HepG2 (cell line): ENCODE data around the gene ABTB2. TPM values are rescaled to one million over a fixed set of nuclear protein-coding genes. Genes with fewer than 3 reads are reported as not detected.

Source experiments
- FOXK2 ChIP-seq: fragments of 450-650 bp; IDR thresholded peaks from 2 replicates; pipeline ENCODE4 v1.6.1; 2016
- GATAD2A ChIP-seq: IDR thresholded peaks from 2 replicates; pipeline ENCODE4 v1.6.1; 2016
- MYNN ChIP-seq: sonication (generic); formaldehyde crosslinking; IDR thresholded peaks from 2 replicates; pipeline ENCODE4 v1.4.0; 2020; ENCODE audit warnings: mild to moderate bottlenecking, low read depth, missing genetic modification reagents
- PAWR ChIP-seq: sonication (generic); formaldehyde crosslinking; IDR thresholded peaks from 2 replicates; pipeline ENCODE4 v1.4.0; 2020; ENCODE audit warnings: missing genetic modification reagents, mild to moderate bottlenecking, borderline replicate concordance
- PAX8 ChIP-seq: sonication (generic); formaldehyde crosslinking; IDR thresholded peaks from 2 replicates; pipeline ENCODE4 v1.8.0; 2022; ENCODE audit warnings: mild to moderate bottlenecking, missing genetic modification reagents, borderline replicate concordance
- POLR2AphosphoS5 ChIP-seq: IDR thresholded peaks from 2 replicates; pipeline ENCODE4 v1.6.1; 2012; ENCODE audit warnings: low read depth, low read length
- REL ChIP-seq: sonication (generic); formaldehyde crosslinking; conservative IDR thresholded peaks from 2 replicates; pipeline ENCODE4 v1.8.0; 2022; ENCODE audit warnings: mild to moderate bottlenecking, missing genetic modification reagents, moderate library complexity
- RFX1 ChIP-seq: fragments of 450-650 bp; IDR thresholded peaks from 2 replicates; pipeline ENCODE4 v1.6.1; 2017
- RXRA ChIP-seq: sonication (generic); formaldehyde crosslinking; IDR thresholded peaks from 2 replicates; pipeline ENCODE4 v1.5.1; 2020; ENCODE audit warnings: missing genetic modification reagents
- ZNF589 ChIP-seq: sonication (generic); formaldehyde crosslinking; conservative IDR thresholded peaks from 2 replicates; pipeline ENCODE4 v1.8.0; 2022; ENCODE audit warnings: mild to moderate bottlenecking, moderate library complexity, missing genetic modification reagents
- ZNF768 ChIP-seq: sonication (generic); formaldehyde crosslinking; IDR thresholded peaks from 2 replicates; pipeline ENCODE4 v1.4.0; 2020; ENCODE audit warnings: missing genetic modification reagents
- ZNF841 ChIP-seq: sonication (generic); formaldehyde crosslinking; IDR thresholded peaks from 2 replicates; pipeline ENCODE4 v1.8.1; 2023; ENCODE audit warnings: missing genetic modification reagents, borderline replicate concordance
- polyA plus RNA-seq, 8 experiments: library from polyadenylated mRNA; depleted of rRNA in 3 of 8; stranded (reverse) in 7 of 8; unstranded in 1 of 8; fragments of >200 nt; fragmentation: Illumina TruSeq in 4 of 8; extraction: Trizol in 4 of 8; gene quantifications; 2 replicates each; pipeline versions ENCODE4 v1.2.1 to v1.2.3, GENCODE V29; 2011 to 2016; ENCODE audit warnings: low read depth in 4 of 8, missing spikeins in 1 of 8, mixed read lengths in 1 of 8; ENCODE audit not compliant: insufficient read depth in 1 of 8
- total RNA-seq, 5 experiments: library from RNA; depleted of rRNA; stranded (reverse); fragments of >200 nt; fragmentation: Illumina TruSeq; extraction: Trizol; gene quantifications; 2 replicates each; pipeline ENCODE4 v1.2.3, GENCODE V29; 2016; ENCODE audit warnings: low read depth in 1 of 5
- TF ChIP-seq, protein P1 (sequence below): sonication (generic); formaldehyde crosslinking; IDR thresholded peaks from 2 replicates; pipeline ENCODE4 v1.8.1; 2023; ENCODE audit warnings: mild to moderate bottlenecking, missing genetic modification reagents
- TF ChIP-seq, protein P2 (sequence below): sonication (generic); formaldehyde crosslinking; IDR thresholded peaks from 2 replicates; pipeline ENCODE4 v1.5.1; 2020; ENCODE audit warnings: missing genetic modification reagents, mild to moderate bottlenecking, borderline replicate concordance
- TF ChIP-seq, protein P3 (sequence below): sonication (generic); formaldehyde crosslinking; IDR thresholded peaks from 2 replicates; pipeline ENCODE4 v1.4.0; 2020; ENCODE audit warnings: missing genetic modification reagents
- TF ChIP-seq, protein P4 (sequence below): sonication (generic); formaldehyde crosslinking; IDR thresholded peaks from 2 replicates; pipeline ENCODE4 v1.5.0; 2020; ENCODE audit warnings: mild to moderate bottlenecking, missing genetic modification reagents
- TF ChIP-seq, protein P5 (sequence below): sonication (generic); formaldehyde crosslinking; IDR thresholded peaks from 2 replicates; pipeline ENCODE4 v1.4.0; 2020; ENCODE audit warnings: missing genetic modification reagents

ABTB2 gene
- total and polyA plus RNA-seq, 2 of the 13 experiments (the other 11 are each of a cell fraction or from before 2014, with no cell fraction given) = 5.1 to 15.4 TPM

DNA sequence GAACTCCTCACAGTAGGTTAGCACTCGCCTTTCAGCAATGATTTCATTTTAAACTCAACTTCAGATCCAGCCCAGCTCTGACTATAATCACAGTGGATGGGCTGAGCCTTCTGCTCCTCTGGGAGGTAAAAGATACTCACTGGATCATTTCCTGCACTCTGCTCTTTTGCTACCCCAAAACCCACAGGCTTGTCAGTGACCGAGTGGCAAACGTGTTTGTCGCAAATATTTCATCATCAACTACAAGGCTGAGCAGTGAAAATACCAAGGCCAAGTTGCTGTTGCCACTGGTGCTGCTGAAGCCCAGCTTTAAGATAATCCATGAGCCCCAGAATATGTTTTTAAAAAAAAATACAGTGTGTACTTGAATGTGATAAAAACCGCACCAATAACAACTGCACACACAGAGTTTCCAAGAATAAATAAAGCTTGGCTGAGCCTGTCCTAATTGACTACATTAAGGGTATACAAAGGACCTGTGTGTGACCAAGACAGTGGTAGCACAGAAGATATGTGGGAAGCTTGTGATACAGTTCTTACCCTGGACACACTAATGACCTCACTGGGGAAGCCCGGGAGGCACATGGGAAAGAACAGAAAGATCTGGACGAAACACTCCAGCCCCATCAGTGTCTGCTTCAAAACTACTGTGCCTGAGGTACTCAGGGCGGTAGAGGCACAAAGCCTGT, 41.3 kb downstream of the ABTB2 start (continued):
- TF ChIP-seq, protein P1, sequence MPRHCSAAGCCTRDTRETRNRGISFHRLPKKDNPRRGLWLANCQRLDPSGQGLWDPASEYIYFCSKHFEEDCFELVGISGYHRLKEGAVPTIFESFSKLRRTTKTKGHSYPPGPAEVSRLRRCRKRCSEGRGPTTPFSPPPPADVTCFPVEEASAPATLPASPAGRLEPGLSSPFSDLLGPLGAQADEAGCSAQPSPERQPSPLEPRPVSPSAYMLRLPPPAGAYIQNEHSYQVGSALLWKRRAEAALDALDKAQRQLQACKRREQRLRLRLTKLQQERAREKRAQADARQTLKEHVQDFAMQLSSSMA (CRISPR knock-in tag) = no peak
- TF ChIP-seq FOXK2 (no peak), MYNN (CRISPR knock-in tag) (no peak), RXRA (CRISPR knock-in tag) (no peak), RFX1 (no peak), PAWR (CRISPR knock-in tag) (no peak), ZNF768 (no peak), PAX8 (0 out of 2 replicates have a peak, but pooled peaks have one; percentile 62), ZNF589 (CRISPR knock-in tag) (no peak), REL (CRISPR knock-in tag) (no peak), GATAD2A (peak; percentile 60), POLR2AphosphoS5 (no peak), ZNF841 (no peak)
- TF ChIP-seq, protein P2, sequence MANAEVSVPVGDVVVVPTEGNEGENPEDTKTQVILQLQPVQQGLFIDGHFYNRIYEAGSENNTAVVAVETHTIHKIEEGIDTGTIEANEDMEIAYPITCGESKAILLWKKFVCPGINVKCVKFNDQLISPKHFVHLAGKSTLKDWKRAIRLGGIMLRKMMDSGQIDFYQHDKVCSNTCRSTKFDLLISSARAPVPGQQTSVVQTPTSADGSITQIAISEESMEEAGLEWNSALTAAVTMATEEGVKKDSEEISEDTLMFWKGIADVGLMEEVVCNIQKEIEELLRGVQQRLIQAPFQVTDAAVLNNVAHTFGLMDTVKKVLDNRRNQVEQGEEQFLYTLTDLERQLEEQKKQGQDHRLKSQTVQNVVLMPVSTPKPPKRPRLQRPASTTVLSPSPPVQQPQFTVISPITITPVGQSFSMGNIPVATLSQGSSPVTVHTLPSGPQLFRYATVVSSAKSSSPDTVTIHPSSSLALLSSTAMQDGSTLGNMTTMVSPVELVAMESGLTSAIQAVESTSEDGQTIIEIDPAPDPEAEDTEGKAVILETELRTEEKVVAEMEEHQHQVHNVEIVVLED (CRISPR knock-in tag) = no peak
- TF ChIP-seq, protein P3, sequence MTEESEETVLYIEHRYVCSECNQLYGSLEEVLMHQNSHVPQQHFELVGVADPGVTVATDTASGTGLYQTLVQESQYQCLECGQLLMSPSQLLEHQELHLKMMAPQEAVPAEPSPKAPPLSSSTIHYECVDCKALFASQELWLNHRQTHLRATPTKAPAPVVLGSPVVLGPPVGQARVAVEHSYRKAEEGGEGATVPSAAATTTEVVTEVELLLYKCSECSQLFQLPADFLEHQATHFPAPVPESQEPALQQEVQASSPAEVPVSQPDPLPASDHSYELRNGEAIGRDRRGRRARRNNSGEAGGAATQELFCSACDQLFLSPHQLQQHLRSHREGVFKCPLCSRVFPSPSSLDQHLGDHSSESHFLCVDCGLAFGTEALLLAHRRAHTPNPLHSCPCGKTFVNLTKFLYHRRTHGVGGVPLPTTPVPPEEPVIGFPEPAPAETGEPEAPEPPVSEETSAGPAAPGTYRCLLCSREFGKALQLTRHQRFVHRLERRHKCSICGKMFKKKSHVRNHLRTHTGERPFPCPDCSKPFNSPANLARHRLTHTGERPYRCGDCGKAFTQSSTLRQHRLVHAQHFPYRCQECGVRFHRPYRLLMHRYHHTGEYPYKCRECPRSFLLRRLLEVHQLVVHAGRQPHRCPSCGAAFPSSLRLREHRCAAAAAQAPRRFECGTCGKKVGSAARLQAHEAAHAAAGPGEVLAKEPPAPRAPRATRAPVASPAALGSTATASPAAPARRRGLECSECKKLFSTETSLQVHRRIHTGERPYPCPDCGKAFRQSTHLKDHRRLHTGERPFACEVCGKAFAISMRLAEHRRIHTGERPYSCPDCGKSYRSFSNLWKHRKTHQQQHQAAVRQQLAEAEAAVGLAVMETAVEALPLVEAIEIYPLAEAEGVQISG = 0 out of 2 replicates have a peak, but pooled peaks have one; percentile 14
- TF ChIP-seq, protein P4, sequence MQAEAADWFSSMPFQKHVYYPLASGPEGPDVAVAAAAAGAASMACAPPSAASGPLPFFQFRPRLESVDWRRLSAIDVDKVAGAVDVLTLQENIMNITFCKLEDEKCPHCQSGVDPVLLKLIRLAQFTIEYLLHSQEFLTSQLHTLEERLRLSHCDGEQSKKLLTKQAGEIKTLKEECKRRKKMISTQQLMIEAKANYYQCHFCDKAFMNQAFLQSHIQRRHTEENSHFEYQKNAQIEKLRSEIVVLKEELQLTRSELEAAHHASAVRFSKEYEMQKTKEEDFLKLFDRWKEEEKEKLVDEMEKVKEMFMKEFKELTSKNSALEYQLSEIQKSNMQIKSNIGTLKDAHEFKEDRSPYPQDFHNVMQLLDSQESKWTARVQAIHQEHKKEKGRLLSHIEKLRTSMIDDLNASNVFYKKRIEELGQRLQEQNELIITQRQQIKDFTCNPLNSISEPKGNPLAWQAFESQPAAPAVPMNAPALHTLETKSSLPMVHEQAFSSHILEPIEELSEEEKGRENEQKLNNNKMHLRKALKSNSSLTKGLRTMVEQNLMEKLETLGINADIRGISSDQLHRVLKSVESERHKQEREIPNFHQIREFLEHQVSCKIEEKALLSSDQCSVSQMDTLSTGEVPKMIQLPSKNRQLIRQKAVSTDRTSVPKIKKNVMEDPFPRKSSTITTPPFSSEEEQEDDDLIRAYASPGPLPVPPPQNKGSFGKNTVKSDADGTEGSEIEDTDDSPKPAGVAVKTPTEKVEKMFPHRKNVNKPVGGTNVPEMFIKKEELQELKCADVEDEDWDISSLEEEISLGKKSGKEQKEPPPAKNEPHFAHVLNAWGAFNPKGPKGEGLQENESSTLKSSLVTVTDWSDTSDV (CRISPR knock-in tag) = no peak
- TF ChIP-seq, protein P5, sequence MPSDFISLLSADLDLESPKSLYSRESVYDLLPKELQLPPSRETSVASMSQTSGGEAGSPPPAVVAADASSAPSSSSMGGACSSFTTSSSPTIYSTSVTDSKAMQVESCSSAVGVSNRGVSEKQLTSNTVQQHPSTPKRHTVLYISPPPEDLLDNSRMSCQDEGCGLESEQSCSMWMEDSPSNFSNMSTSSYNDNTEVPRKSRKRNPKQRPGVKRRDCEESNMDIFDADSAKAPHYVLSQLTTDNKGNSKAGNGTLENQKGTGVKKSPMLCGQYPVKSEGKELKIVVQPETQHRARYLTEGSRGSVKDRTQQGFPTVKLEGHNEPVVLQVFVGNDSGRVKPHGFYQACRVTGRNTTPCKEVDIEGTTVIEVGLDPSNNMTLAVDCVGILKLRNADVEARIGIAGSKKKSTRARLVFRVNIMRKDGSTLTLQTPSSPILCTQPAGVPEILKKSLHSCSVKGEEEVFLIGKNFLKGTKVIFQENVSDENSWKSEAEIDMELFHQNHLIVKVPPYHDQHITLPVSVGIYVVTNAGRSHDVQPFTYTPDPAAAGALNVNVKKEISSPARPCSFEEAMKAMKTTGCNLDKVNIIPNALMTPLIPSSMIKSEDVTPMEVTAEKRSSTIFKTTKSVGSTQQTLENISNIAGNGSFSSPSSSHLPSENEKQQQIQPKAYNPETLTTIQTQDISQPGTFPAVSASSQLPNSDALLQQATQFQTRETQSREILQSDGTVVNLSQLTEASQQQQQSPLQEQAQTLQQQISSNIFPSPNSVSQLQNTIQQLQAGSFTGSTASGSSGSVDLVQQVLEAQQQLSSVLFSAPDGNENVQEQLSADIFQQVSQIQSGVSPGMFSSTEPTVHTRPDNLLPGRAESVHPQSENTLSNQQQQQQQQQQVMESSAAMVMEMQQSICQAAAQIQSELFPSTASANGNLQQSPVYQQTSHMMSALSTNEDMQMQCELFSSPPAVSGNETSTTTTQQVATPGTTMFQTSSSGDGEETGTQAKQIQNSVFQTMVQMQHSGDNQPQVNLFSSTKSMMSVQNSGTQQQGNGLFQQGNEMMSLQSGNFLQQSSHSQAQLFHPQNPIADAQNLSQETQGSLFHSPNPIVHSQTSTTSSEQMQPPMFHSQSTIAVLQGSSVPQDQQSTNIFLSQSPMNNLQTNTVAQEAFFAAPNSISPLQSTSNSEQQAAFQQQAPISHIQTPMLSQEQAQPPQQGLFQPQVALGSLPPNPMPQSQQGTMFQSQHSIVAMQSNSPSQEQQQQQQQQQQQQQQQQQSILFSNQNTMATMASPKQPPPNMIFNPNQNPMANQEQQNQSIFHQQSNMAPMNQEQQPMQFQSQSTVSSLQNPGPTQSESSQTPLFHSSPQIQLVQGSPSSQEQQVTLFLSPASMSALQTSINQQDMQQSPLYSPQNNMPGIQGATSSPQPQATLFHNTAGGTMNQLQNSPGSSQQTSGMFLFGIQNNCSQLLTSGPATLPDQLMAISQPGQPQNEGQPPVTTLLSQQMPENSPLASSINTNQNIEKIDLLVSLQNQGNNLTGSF (CRISPR knock-in tag) = no peak
